Fibroblast of lung (primary cell): ENCODE results near the gene CCDC110. TPM values are rescaled to one million over a fixed set of nuclear protein-coding genes. Genes with fewer than 3 reads are reported as not detected.

Experiments
- DNase-seq, 2 donors: peaks; one replicate each; pipeline versions ENCODE4 v3.0.0 to v3.0.0-alpha.2; 2010; ENCODE audit warnings: low read depth in 2 of 2
- H2AFZ ChIP-seq: 2 replicates; pipeline ENCODE4 v1.5.1; 2012; ENCODE audit warnings: low read length, control low read depth, inconsistent platforms
- H3K27ac ChIP-seq: 2 replicates; pipeline ENCODE4 v1.5.1; 2011; ENCODE audit warnings: low read length, control low read depth; ENCODE audit not compliant: insufficient read depth
- H3K27me3 ChIP-seq: 2 replicates; pipeline ENCODE4 v1.5.1; 2011; ENCODE audit warnings: mild to moderate bottlenecking, low read length; ENCODE audit not compliant: control insufficient read depth, insufficient read depth
- H3K36me3 ChIP-seq: 2 replicates; pipeline ENCODE4 v1.5.1; 2011; ENCODE audit warnings: low read length; ENCODE audit not compliant: control insufficient read depth, insufficient read depth
- H3K4me1 ChIP-seq: 2 replicates; pipeline ENCODE4 v1.5.1; 2011; ENCODE audit warnings: low read length; ENCODE audit not compliant: control insufficient read depth, insufficient read depth; ENCODE audit errors: extremely low read depth
- H3K4me2 ChIP-seq: 2 replicates; pipeline ENCODE4 v1.5.1; 2011; ENCODE audit warnings: low read length, control low read depth; ENCODE audit not compliant: insufficient read depth; ENCODE audit errors: extremely low read depth
- H3K4me3 ChIP-seq, 4 experiments: fragments of 200-600 bp in 1 of 4; sonication (generic) in 1 of 4; replicated peaks in 1 of 4; 2 replicates each; pipeline ENCODE4 v1.5.1; 2011 to 2016; ENCODE audit warnings: low read length in 4 of 4, low read depth in 3 of 4, mild to moderate bottlenecking in 3 of 4, control low read depth in 2 of 4, inconsistent platforms in 1 of 4, mixed read lengths in 1 of 4; ENCODE audit not compliant: insufficient read depth in 1 of 4; ENCODE audit errors: control extremely low read depth in 1 of 4
- H3K79me2 ChIP-seq: 2 replicates; pipeline ENCODE4 v1.5.1; 2012; ENCODE audit warnings: mild to moderate bottlenecking, low read length, inconsistent platforms; ENCODE audit not compliant: control insufficient read depth, insufficient read depth
- H3K9ac ChIP-seq: 2 replicates; pipeline ENCODE4 v1.5.1; 2011; ENCODE audit warnings: mild to moderate bottlenecking, low read length, control low read depth; ENCODE audit not compliant: insufficient read depth
- H3K9me3 ChIP-seq: 2 replicates; pipeline ENCODE4 v1.5.1; 2012; ENCODE audit warnings: low read depth, low read length; ENCODE audit not compliant: control insufficient read depth, insufficient read depth
- H4K20me1 ChIP-seq: 2 replicates; pipeline ENCODE4 v1.5.1; 2011; ENCODE audit warnings: low read length; ENCODE audit not compliant: control insufficient read depth, insufficient read depth; ENCODE audit errors: extremely low read depth
- EZH2 ChIP-seq: IDR thresholded peaks from 2 replicates; pipeline ENCODE4 v1.5.1; 2012; ENCODE audit warnings: low read length, control low read depth, mild to moderate bottlenecking; ENCODE audit errors: missing control alignments
- polyA plus RNA-seq, 2 donors: library from polyadenylated mRNA; depleted of rRNA in 1 of 2; stranded (reverse) in 1 of 2; unstranded in 1 of 2; fragments of >200 nt; gene quantifications; 2 replicates each; pipeline ENCODE4 v1.2.1, GENCODE V29; 2011 to 2012; ENCODE audit warnings: missing spikeins in 1 of 2
- total RNA-seq: library from RNA; depleted of rRNA; stranded (reverse); fragments of >200 nt; gene quantifications from 2 replicates; pipeline ENCODE4 v1.2.1, GENCODE V29; 2014
- TF ChIP-seq, protein P1 (sequence below), 2 donors: IDR thresholded peaks in 1 of 2; conservative IDR thresholded peaks in 1 of 2; 1 replicate in 1 of 2; 2 replicates in 1 of 2; pipeline ENCODE4 v1.5.1; 2011 to 2012; ENCODE audit warnings: low read length in 2 of 2, control low read depth in 1 of 2, inconsistent platforms in 1 of 2, low read depth in 1 of 2, mild to moderate bottlenecking in 1 of 2

Gene CCDC110
- total and polyA plus RNA-seq, 2 donors (not counting 1 experiment from before 2014, with no cell fraction given): 0.83 to 2.0 TPM

DNA sequence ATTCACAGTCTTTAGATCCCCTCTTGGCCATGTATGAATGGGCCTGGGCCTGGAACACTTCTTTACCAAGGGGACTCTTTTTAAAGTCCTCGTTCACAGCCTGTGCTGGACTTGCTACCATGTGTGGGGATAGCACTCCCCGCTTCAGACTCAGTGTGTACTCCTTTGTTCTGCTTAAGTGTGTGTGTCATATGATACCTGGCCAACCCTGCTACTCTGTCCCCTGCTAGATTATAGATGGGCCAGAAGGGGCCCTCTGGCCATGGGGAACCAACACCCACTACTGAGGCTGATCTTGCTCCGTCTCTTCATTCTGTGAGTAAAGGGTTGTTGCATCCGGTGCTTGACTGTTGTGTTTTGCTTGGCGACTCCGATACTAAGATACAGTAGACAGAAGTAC lies 8.0 kb downstream of the CCDC110 start:
- no peaks in the 10 kb centered on the region for H3K4me1 ChIP-seq

DNA sequence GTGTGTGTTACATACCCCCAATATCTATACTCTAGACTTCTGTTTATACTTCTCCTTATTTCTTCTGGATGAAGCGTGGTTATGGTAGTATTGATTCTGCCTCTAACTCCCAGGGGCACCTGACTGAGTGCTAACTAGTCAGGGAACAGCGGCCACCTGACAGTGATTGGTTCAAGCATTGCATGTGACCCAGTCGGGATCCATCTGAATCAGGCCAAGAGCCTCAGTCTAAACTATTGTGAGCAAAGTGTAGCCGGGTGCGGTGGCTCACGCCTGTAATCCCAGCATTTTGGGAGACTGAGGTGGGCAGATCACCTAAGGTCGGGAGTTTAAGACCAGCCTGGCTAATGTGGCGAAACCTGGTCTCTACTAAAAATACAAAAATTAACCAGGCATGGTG lies 10.0 kb downstream of the CCDC110 start:
- H3K4me3 ChIP-seq: no peak overlapping the region
- no peak overlapping the region for H3K9ac ChIP-seq
- no peaks in the 10 kb centered on the region for H4K20me1 ChIP-seq
- no peaks in the 10 kb centered on the region for H3K36me3 ChIP-seq
- H2AFZ ChIP-seq: no peak overlapping the region
- H3K4me1 ChIP-seq: no peaks in the 10 kb centered on the region
- H3K27me3 ChIP-seq: no peaks in the 10 kb centered on the region
- no peak for DNase-seq
- H3K9me3 ChIP-seq: no peaks in the 10 kb centered on the region
- no peak overlapping the region for H3K4me2 ChIP-seq
- no peaks in the 10 kb centered on the region for H3K79me2 ChIP-seq
- no peak overlapping the region for H3K27ac ChIP-seq
- TF ChIP-seq EZH2: no peak
- TF ChIP-seq, protein P1, sequence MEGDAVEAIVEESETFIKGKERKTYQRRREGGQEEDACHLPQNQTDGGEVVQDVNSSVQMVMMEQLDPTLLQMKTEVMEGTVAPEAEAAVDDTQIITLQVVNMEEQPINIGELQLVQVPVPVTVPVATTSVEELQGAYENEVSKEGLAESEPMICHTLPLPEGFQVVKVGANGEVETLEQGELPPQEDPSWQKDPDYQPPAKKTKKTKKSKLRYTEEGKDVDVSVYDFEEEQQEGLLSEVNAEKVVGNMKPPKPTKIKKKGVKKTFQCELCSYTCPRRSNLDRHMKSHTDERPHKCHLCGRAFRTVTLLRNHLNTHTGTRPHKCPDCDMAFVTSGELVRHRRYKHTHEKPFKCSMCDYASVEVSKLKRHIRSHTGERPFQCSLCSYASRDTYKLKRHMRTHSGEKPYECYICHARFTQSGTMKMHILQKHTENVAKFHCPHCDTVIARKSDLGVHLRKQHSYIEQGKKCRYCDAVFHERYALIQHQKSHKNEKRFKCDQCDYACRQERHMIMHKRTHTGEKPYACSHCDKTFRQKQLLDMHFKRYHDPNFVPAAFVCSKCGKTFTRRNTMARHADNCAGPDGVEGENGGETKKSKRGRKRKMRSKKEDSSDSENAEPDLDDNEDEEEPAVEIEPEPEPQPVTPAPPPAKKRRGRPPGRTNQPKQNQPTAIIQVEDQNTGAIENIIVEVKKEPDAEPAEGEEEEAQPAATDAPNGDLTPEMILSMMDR (conservative IDR thresholded peaks at IDR 0.05 in 1 of 2, IDR thresholded peaks at IDR 0.05 in 1 of 2; ENCODE audit: low read depth in 1 of 2, low read length in 2 of 2): no peak

More for the DNA sequence above, 8.0 kb downstream of the CCDC110 start:
- TF ChIP-seq, protein P1 (conservative IDR thresholded peaks at IDR 0.05 in 1 of 2, IDR thresholded peaks at IDR 0.05 in 1 of 2; ENCODE audit: low read depth in 1 of 2, low read length in 2 of 2): no peak
- TF ChIP-seq EZH2: no peak
- no peak overlapping the region for H3K27ac ChIP-seq
- no peaks in the 10 kb centered on the region for H3K27me3 ChIP-seq
- H3K36me3 ChIP-seq: no peaks in the 10 kb centered on the region
- no peaks in the 10 kb centered on the region for H3K79me2 ChIP-seq
- DNase-seq: no peak
- no peaks in the 10 kb centered on the region for H3K9me3 ChIP-seq
- no peak overlapping the region for H2AFZ ChIP-seq
- no peak overlapping the region for H3K4me3 ChIP-seq
- no peak overlapping the region for H3K4me2 ChIP-seq
- no peak overlapping the region for H3K9ac ChIP-seq
- no peaks in the 10 kb centered on the region for H4K20me1 ChIP-seq

DNA sequence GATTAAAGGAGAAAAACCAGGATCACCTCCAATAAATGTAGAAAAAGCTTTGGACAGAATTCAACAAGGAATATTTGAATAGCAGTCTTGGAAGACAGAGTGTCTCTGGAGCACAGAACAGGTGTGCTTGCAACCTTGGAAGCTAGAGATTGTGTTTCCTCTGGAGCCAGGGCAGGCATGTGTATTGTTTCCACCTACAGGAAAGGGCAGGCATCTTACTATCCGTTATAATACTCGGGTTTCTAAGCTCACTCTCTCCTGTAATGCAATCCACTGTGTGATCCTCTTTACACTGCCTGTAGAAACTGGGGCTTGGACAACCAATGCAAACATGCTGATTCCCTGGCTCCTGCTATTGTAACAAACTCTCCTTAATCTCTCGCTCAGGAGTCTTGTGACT lies 14.4 kb downstream of the CCDC110 start:
- Histone ChIP-seq H3K79me2 (no peaks in the 10 kb centered on the region), H3K27me3 (no peaks in the 10 kb centered on the region), H3K36me3 (no peaks in the 10 kb centered on the region), H3K4me3 (no peak overlapping the region), H3K4me2 (no peak overlapping the region), H2AFZ (no peak overlapping the region), H3K9me3 (no peaks in the 10 kb centered on the region), H4K20me1 (no peaks in the 10 kb centered on the region), H3K9ac (no peak overlapping the region), H3K27ac (no peak overlapping the region), H3K4me1 (no peaks in the 10 kb centered on the region)
- no peak for DNase-seq
- TF ChIP-seq EZH2: no peak
- TF ChIP-seq, protein P1 (conservative IDR thresholded peaks at IDR 0.05 in 1 of 2, IDR thresholded peaks at IDR 0.05 in 1 of 2; ENCODE audit: low read depth in 1 of 2, low read length in 2 of 2): no peak
